GM23248 (cell line): ENCODE data around the gene HMMR.

Source experiments
- EZH2 ChIP-seq: fragments of 200-600 bp; sonication (generic); IDR thresholded peaks from 2 replicates; pipeline ENCODE4 v1.6.1; 2018; ENCODE audit warnings: antibody characterized with exemption, mild to moderate bottlenecking; ENCODE audit not compliant: insufficient read depth, poor library complexity, severe bottlenecking
- EZH2phosphoT487 ChIP-seq: fragments of 200-600 bp; sonication (generic); IDR thresholded peaks from 2 replicates; pipeline ENCODE4 v1.6.1; 2018; ENCODE audit warnings: antibody characterized with exemption, moderate library complexity, mild to moderate bottlenecking, low read depth; ENCODE audit not compliant: insufficient read depth

- TF ChIP-seq EZH2 (no peak), EZH2phosphoT487 (no peak)
These were observed 18.5 kb downstream of the HMMR start for GRCh38 chr5:163478982-163479271.
